ENCODE data around the gene DHX8.
"Not testable (repeated sequence)": the region's sequence is repeated elsewhere in the genome, so short reads cannot be mapped to it uniquely, and the experiment has no call there.

Gene DHX8

GRCh38 chr17:43461185-43461584 is 22.6 kb upstream of the DHX8 start:
- no peak for DNase-seq (ENCODE audit: low read depth in 2 of 2)

GRCh38 chr17:43462569-43462968 is 21.2 kb upstream of the DHX8 start:
- DNase-seq (ENCODE audit: low read depth in 2 of 2), result not testable (repeated sequence)

DNA sequence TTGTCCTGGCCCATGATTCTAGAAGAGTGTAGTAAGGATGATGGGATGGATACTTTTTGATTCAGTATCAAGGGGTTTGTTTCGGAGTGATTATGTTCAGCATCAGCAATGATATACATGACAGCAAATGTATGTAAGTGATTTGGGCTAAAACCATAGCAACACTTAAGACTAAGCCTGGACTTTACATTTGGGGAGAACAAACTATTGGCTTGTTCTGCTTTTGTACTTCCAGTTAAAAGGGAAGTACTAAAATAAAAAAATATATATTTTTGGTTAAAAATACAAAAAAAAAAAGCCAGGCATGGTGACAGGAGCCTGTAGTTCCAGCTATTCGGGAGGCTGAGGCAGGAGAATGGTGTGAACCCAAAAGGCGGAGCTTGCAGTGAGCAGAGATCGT is 20.5 kb upstream of the DHX8 start:
- no peak for DNase-seq (ENCODE audit: low read depth in 2 of 2)

- DNase-seq (ENCODE audit: low read depth in 2 of 2), result no peak
Measured at GRCh38 chr17:43464046-43464445, 19.7 kb upstream of the DHX8 start.

- DNase-seq (ENCODE audit: low read depth in 2 of 2), result no peak
Measured at GRCh38 chr17:43465049-43465448, 18.7 kb upstream of the DHX8 start.

- no peak for DNase-seq (ENCODE audit: low read depth in 2 of 2)
Measured at GRCh38 chr17:43467981-43468581, 15.7 kb upstream of the DHX8 start.

- DNase-seq (ENCODE audit: low read depth in 2 of 2), result no peak
Measured at GRCh38 chr17:43468691-43469139, 15.1 kb upstream of the DHX8 start.

GRCh38 chr17:43469145-43469544 is 14.6 kb upstream of the DHX8 start:
- no peak for DNase-seq (ENCODE audit: low read depth in 2 of 2)

- no peak for DNase-seq (ENCODE audit: low read depth in 2 of 2)
Measured at GRCh38 chr17:43471585-43472160, 12.1 kb upstream of the DHX8 start.

DNA sequence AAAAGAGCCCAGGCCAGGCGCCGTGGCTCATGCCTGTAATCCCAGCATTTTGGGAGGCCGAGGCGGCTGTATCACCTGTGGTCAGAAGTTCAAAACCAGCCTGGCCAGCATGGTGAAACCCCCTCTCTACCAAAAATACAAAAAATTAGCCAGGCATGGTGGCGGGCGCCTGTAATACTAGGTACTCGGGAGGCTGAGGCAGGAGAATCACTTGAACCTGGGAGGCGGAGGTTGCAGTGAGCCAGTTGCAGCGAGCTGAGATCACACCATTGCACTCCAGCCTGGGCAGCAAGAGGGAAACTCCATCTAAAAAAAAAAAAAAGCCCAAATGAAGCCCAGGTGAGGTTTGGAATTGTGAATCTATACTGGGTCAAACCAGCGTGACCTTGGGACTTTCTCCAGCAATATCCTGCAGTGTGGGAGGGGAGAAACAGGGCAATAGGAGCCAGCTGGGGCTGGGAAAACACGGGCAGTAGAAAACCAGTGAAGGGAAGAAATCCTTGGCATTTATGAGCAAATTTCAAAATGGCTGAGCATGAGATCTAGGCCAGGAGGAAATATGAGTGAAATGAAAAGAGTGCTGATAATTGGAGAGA is 8.2 kb upstream of the DHX8 start:
- no peak for DNase-seq (ENCODE audit: low read depth in 2 of 2)

- DNase-seq (ENCODE audit: low read depth in 2 of 2), result not testable (repeated sequence)
Measured at GRCh38 chr17:43476306-43476705, 7.5 kb upstream of the DHX8 start.

DNA sequence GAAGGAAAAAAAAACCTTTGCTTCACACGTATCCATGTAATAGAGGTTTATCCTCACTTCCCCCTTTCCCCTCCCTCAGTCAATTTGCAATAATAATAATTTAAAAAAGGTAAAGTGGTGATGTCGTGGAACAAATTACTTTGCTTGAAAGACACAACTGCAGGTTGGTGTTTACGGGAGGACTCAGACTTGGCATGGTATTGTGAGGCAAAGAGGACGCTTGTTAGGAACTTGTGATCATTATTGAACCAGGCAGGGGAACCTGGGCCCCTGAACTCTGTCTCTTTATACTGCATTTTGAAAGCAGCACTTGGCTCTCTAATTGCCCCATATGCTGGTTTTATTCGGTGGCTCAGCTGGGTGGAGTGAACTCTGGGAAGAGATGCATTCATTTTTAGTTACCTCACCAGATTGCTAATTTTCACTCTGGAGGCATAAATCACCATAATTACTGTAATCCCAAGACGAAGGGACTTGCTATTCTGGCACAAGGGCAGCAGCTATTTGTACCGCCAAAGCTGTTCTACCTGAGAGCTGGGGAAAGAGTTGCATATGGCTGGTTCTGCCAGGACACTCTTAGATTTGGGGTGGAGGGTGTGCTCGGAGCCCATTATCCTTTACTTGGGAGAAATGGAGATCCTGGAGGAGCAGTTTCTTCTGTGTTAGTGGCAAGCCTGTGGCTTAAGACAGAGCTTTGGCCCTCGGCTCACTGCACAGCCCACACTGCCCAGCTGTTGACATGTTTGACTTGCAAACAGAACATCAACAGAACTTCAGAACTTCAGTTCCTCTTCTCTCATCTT is 5.7 kb upstream of the DHX8 start:
- no peak for DNase-seq (ENCODE audit: low read depth in 2 of 2)

GRCh38 chr17:43479948-43480347 is 3.8 kb upstream of the DHX8 start:
- DNase-seq (ENCODE audit: low read depth in 2 of 2), result no peak

GRCh38 chr17:43482103-43483012 is 1.4 kb upstream of the DHX8 start:
- DNase-seq (ENCODE audit: low read depth in 2 of 2), result no peak

DNA sequence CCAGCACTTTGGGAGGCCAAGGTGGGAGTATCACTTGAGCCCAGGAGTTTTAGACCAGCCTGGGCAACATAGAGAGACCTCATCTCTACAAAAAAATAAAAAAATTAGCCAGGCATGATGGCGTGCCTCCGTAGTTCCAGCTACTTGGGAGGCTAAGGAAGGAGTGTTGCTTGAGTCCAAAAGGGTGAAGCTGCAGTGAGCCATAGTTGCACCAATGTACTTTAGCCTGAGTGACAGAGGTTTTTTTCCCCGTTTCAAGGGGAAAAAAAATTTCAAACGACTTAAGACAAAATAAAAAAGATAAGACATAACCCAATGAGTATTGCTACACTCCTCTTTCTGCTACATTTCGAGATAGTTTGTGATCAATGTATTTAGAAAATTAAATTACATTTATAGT is 6.8 kb downstream of the DHX8 start:
- DNase-seq (ENCODE audit: low read depth in 2 of 2), result no peak

GRCh38 chr17:43509440-43509839 is 25.7 kb downstream of the DHX8 start:
- not testable (repeated sequence) for DNase-seq (ENCODE audit: low read depth in 2 of 2)

- not testable (repeated sequence) for DNase-seq (ENCODE audit: low read depth in 2 of 2)
Measured at GRCh38 chr17:43511199-43511598, 27.4 kb downstream of the DHX8 start.

- DNase-seq (ENCODE audit: low read depth in 2 of 2), result no peak
Measured at GRCh38 chr17:43515656-43516055, 31.9 kb downstream of the DHX8 start.

- DNase-seq (ENCODE audit: low read depth in 2 of 2), result no peak
Measured at GRCh38 chr17:43517161-43517560, 33.4 kb downstream of the DHX8 start.

- no peak for DNase-seq (ENCODE audit: low read depth in 2 of 2)
Measured at GRCh38 chr17:43517615-43518386, 34.0 kb downstream of the DHX8 start.

- DNase-seq (ENCODE audit: low read depth in 2 of 2), result no peak
Measured at GRCh38 chr17:43521389-43521788, 37.6 kb downstream of the DHX8 start.

Measured in stimulated activated CD8-positive, alpha-beta memory T cell treated with anti-CD3 and anti-CD28 coated beads, Interleukin-15, amount 100 ng/mL, for 48 hours (primary cell).